GM23338 (cell line): ENCODE data around the gene PCSK7. TPM values are rescaled to one million over a fixed set of nuclear protein-coding genes. Genes with fewer than 3 reads are reported as not detected.

Experiments
- ATAC-seq: fragments of 200-7000 bp; cut with Tn5 transposase; 3 replicates; pipeline ENCODE4 v1.9.1; 2020
- DNase-seq: peaks from one replicate; pipeline ENCODE4 v3.0.0-alpha.2; 2015; ENCODE audit warnings: low spot score
- H2AFZ ChIP-seq: fragments of 200-600 bp; sonication (generic); 2 replicates; pipeline ENCODE4 v1.8.0; 2016; ENCODE audit warnings: antibody characterized with exemption, mild to moderate bottlenecking, moderate library complexity
- H3F3A ChIP-seq: fragments of 200-600 bp; sonication (generic); replicated peaks from 2 replicates; pipeline ENCODE4 v1.8.0; 2017; ENCODE audit warnings: antibody characterized with exemption, mixed run types, low read depth
- H3K27ac ChIP-seq: fragments of 200-600 bp; sonication (generic); 2 replicates; pipeline ENCODE4 v1.6.1; 2016; ENCODE audit warnings: low read depth
- H3K27me3 ChIP-seq: fragments of 200-600 bp; sonication (generic); 2 replicates; pipeline ENCODE4 v1.8.0; 2016; ENCODE audit warnings: mild to moderate bottlenecking, mixed run types, moderate library complexity; ENCODE audit not compliant: insufficient read depth
- H3K36me3 ChIP-seq: fragments of 200-600 bp; sonication (generic); 2 replicates; pipeline ENCODE4 v1.8.0; 2016; ENCODE audit warnings: mild to moderate bottlenecking; ENCODE audit not compliant: insufficient read depth
- H3K4me1 ChIP-seq: fragments of 200-600 bp; sonication (generic); 2 replicates; pipeline ENCODE4 v1.8.0; 2016; ENCODE audit warnings: mild to moderate bottlenecking, moderate library complexity; ENCODE audit not compliant: insufficient read depth
- H3K4me2 ChIP-seq: fragments of 200-600 bp; sonication (generic); 2 replicates; pipeline ENCODE4 v1.7.1; 2017; ENCODE audit warnings: mixed run types
- H3K4me3 ChIP-seq: fragments of 200-600 bp; sonication (generic); 2 replicates; pipeline ENCODE4 v1.6.1; 2016; ENCODE audit warnings: mixed run types
- H3K79me2 ChIP-seq: fragments of 200-600 bp; sonication (generic); replicated peaks from 2 replicates; pipeline ENCODE4 v1.8.0; 2017; ENCODE audit warnings: mild to moderate bottlenecking; ENCODE audit not compliant: insufficient read depth
- H3K9me2 ChIP-seq: fragments of 200-600 bp; sonication (generic); 2 replicates; pipeline ENCODE4 v1.8.0; 2017; ENCODE audit not compliant: insufficient read depth
- H4K20me1 ChIP-seq: fragments of 200-600 bp; sonication (generic); replicated peaks from 2 replicates; pipeline ENCODE4 v1.8.0; 2017; ENCODE audit warnings: mild to moderate bottlenecking; ENCODE audit not compliant: insufficient read depth
- H3K27ac Mint-ChIP-seq: 2 replicates; pipeline ENCODE4 v1.8.0; 2020; ENCODE audit warnings: inconsistent platforms, mild to moderate bottlenecking, moderate library complexity, mixed read lengths
- H3K27me3 Mint-ChIP-seq: 3 replicates; pipeline ENCODE4 v1.8.0; 2022; ENCODE audit warnings: low read depth, mild to moderate bottlenecking, moderate library complexity, mixed read lengths, inconsistent platforms; ENCODE audit not compliant: insufficient read depth, poor library complexity
- H3K36me3 Mint-ChIP-seq: 3 replicates; pipeline ENCODE4 v1.8.0; 2021; ENCODE audit warnings: low read depth, mild to moderate bottlenecking, inconsistent platforms, moderate library complexity, mixed read lengths
- H3K4me1 Mint-ChIP-seq: 3 replicates; pipeline ENCODE4 v1.8.0; 2020; ENCODE audit warnings: mild to moderate bottlenecking, inconsistent platforms, mixed read lengths
- H3K4me3 Mint-ChIP-seq: 3 replicates; pipeline ENCODE4 v1.8.0; 2021; ENCODE audit warnings: moderate library complexity, mild to moderate bottlenecking, inconsistent platforms, mixed read lengths
- H3K9me3 Mint-ChIP-seq: 3 replicates; pipeline ENCODE4 v1.8.0; 2020; ENCODE audit warnings: moderate library complexity, mild to moderate bottlenecking, inconsistent platforms, mixed read lengths
- CREB1 ChIP-seq: fragments of 250-450 bp; sonication (Bioruptor Pico); IDR thresholded peaks from 2 replicates; pipeline ENCODE4 v1.5.0; 2020; ENCODE audit warnings: low read depth, mild to moderate bottlenecking, moderate library complexity
- EZH2 ChIP-seq: fragments of 200-600 bp; sonication (generic); IDR thresholded peaks from one replicate; pipeline ENCODE4 v1.8.0; 2017; ENCODE audit warnings: antibody characterized with exemption, mild to moderate bottlenecking, low read depth; ENCODE audit not compliant: unreplicated experiment
- EZH2phosphoT487 ChIP-seq: fragments of 200-600 bp; sonication (generic); IDR thresholded peaks from one replicate; pipeline ENCODE4 v1.8.1; 2018; ENCODE audit warnings: antibody characterized with exemption; ENCODE audit not compliant: unreplicated experiment
- JUNB ChIP-seq: IDR thresholded peaks from one replicate; pipeline ENCODE4 v1.6.1; 2016; ENCODE audit warnings: antibody characterized with exemption; ENCODE audit not compliant: unreplicated experiment
- NANOG ChIP-seq: IDR thresholded peaks from 2 replicates; pipeline ENCODE4 v1.6.1; 2016; ENCODE audit warnings: antibody characterized with exemption, borderline replicate concordance
- STAT1 ChIP-seq: IDR thresholded peaks from one replicate; pipeline ENCODE4 v1.6.1; 2016; ENCODE audit warnings: antibody characterized with exemption; ENCODE audit not compliant: unreplicated experiment
- ZNF331 ChIP-seq: fragments of 250-450 bp; sonication (Bioruptor Pico); IDR thresholded peaks from 2 replicates; pipeline ENCODE4 v1.5.0; 2020; ENCODE audit warnings: low read depth, mild to moderate bottlenecking, moderate library complexity
- polyA plus RNA-seq: library from polyadenylated mRNA; unstranded; fragments of >200 nt; fragmentation: Nextera tagmentation; extraction: Ambion mirVana; gene quantifications from 2 replicates; pipeline ENCODE4 v1.2.1, GENCODE V29; 2016
- total RNA-seq: library from RNA; depleted of rRNA; stranded (reverse); fragments of >200 nt; shearing (Covaris generic); gene quantifications from 2 replicates; pipeline ENCODE4 v1.2.3, GENCODE V29; 2014
- TF ChIP-seq, protein P1 (sequence below), 2 experiments: fragments of 200-600 bp in 1 of 2; sonication (generic) in 1 of 2; conservative IDR thresholded peaks; 2 replicates each; pipeline versions ENCODE4 v1.5.1 to v1.6.1; 2016 to 2017; ENCODE audit warnings: antibody characterized with exemption in 2 of 2, low read depth in 2 of 2, mild to moderate bottlenecking in 2 of 2, moderate library complexity in 1 of 2
- TF ChIP-seq, protein P2 (sequence below): IDR thresholded peaks from 2 replicates; pipeline ENCODE4 v1.6.1; 2016; ENCODE audit warnings: antibody characterized with exemption

The PCSK7 gene
- total and polyA plus RNA-seq, 2 experiments from 2014 or later = 12.4 to 46.4 TPM

DNA sequence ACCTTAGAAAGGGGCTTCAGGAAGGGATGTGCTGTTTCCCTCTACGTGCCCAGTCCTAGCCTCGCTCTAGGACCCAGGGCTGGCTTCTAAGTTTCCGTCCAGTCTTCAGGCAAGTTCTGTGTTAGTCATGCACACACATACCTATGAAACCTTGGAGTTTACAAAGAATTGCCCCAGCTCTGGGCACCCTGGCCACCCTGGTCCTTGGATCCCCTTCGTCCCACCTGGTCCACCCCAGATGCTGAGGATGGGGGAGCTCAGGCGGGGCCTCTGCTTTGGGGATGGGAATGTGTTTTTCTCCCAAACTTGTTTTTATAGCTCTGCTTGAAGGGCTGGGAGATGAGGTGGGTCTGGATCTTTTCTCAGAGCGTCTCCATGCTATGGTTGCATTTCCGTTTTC lies 34.9 kb downstream of the PCSK7 start:
- H3K79me2 ChIP-seq = peaks cover 23% of the 10 kb centered on the region
- H3K4me1 ChIP-seq = peaks cover 31% of the 10 kb centered on the region
- no peaks in the 10 kb centered on the region for H3K27me3 ChIP-seq
- no peaks in the 10 kb centered on the region; the same call in 2 of the 3 replicates for H3K9me3 Mint-ChIP-seq
- ATAC-seq = no peak
- DNase-seq = no peak
- peaks cover 6% of the 10 kb centered on the region; the same call in 2 of the 3 replicates for H3K36me3 Mint-ChIP-seq
- H3K4me2 ChIP-seq = no peak overlapping the region
- peaks cover 11% of the 10 kb centered on the region for H3F3A ChIP-seq
- no peaks in the 10 kb centered on the region for H3K36me3 ChIP-seq
- no peak overlapping the region for H3K4me3 Mint-ChIP-seq
- no peak overlapping the region for H2AFZ ChIP-seq
- no peak overlapping the region for H3K27ac Mint-ChIP-seq
- TF ChIP-seq, protein P1, sequence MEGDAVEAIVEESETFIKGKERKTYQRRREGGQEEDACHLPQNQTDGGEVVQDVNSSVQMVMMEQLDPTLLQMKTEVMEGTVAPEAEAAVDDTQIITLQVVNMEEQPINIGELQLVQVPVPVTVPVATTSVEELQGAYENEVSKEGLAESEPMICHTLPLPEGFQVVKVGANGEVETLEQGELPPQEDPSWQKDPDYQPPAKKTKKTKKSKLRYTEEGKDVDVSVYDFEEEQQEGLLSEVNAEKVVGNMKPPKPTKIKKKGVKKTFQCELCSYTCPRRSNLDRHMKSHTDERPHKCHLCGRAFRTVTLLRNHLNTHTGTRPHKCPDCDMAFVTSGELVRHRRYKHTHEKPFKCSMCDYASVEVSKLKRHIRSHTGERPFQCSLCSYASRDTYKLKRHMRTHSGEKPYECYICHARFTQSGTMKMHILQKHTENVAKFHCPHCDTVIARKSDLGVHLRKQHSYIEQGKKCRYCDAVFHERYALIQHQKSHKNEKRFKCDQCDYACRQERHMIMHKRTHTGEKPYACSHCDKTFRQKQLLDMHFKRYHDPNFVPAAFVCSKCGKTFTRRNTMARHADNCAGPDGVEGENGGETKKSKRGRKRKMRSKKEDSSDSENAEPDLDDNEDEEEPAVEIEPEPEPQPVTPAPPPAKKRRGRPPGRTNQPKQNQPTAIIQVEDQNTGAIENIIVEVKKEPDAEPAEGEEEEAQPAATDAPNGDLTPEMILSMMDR (conservative IDR thresholded peaks at IDR 0.05; ENCODE audit: low read depth in 2 of 2) = no peak
- TF ChIP-seq EZH2 (no peak), ZNF331 (CRISPR knock-in tag) (no peak), CREB1 (no peak), NANOG (no peak), STAT1 (no peak), JUNB (no peak)
- H3K4me1 Mint-ChIP-seq = peaks cover 36% of the 10 kb centered on the region
- no peaks in the 10 kb centered on the region for H3K9me2 ChIP-seq
- no peaks in the 10 kb centered on the region for H4K20me1 ChIP-seq
- no peak overlapping the region for H3K27ac ChIP-seq
- H3K4me3 ChIP-seq = no peak overlapping the region
- peaks cover 29% of the 10 kb centered on the region for H3K27me3 Mint-ChIP-seq

DNA sequence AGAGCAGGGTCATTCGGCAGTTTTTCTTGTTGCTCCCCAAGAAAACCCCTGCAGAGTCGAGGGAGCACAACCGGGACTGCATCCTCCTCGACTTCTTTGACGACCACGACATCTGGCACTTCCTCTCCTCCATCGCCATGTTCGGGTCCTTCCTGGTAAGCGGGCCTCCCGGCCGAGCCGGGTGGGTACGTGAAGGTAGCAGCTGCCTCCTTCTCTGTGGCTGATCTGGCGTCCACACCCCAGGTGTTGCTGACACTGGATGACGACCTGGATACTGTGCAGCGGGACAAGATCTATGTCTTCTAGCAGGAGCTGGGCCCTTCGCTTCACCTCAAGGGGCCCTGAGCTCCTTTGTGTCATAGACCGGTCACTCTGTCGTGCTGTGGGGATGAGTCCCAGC lies 36.1 kb downstream of the PCSK7 start:
- Histone ChIP-seq H3K36me3 (no peaks in the 10 kb centered on the region), H2AFZ (no peak overlapping the region), H3F3A (peaks cover 11% of the 10 kb centered on the region), H3K27me3 (no peaks in the 10 kb centered on the region), H4K20me1 (no peaks in the 10 kb centered on the region), H3K27ac (no peak overlapping the region), H3K79me2 (peaks cover 14% of the 10 kb centered on the region), H3K4me3 (no peak overlapping the region), H3K9me2 (no peaks in the 10 kb centered on the region), H3K4me1 (peaks cover 27% of the 10 kb centered on the region), H3K4me2 (no peak overlapping the region)
- Mint-ChIP-seq H3K4me1 (peaks cover 30% of the 10 kb centered on the region), H3K9me3 (no peaks in the 10 kb centered on the region; the same call in 2 of the 3 replicates), H3K27ac (no peak overlapping the region), H3K27me3 (peaks cover 26% of the 10 kb centered on the region), H3K36me3 (peaks cover 3% of the 10 kb centered on the region; the same call in 1 of the 3 replicates), H3K4me3 (no peak overlapping the region)
- ATAC-seq = no peak
- no peak for DNase-seq
- TF ChIP-seq EZH2phosphoT487 = no peak
- TF ChIP-seq ZNF331 (CRISPR knock-in tag) = no peak
- TF ChIP-seq, protein P1 (conservative IDR thresholded peaks at IDR 0.05; ENCODE audit: low read depth in 2 of 2) = no peak
- TF ChIP-seq, protein P2, sequence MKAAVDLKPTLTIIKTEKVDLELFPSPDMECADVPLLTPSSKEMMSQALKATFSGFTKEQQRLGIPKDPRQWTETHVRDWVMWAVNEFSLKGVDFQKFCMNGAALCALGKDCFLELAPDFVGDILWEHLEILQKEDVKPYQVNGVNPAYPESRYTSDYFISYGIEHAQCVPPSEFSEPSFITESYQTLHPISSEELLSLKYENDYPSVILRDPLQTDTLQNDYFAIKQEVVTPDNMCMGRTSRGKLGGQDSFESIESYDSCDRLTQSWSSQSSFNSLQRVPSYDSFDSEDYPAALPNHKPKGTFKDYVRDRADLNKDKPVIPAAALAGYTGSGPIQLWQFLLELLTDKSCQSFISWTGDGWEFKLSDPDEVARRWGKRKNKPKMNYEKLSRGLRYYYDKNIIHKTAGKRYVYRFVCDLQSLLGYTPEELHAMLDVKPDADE = no peak
